Tibial artery (tissue), 4 donors: ENCODE results near the gene KCNMB4.

ENCODE experiments used
- DNase-seq, 2 donors: peaks; one replicate each; pipeline ENCODE4 v3.0.0-alpha.2; 2019
- H3K27ac ChIP-seq, 2 donors: fragments of 200-600 bp; sonication (generic) in 1 of 2; 1 replicate in 1 of 2; 2 replicates in 1 of 2; pipeline ENCODE4 v1.5.1; 2018 to 2019; ENCODE audit warnings: mild to moderate bottlenecking in 1 of 2
- H3K27me3 ChIP-seq, 2 donors: fragments of 200-600 bp; sonication (generic) in 1 of 2; one replicate each; pipeline versions ENCODE4 v1.5.1 to v1.6.0; 2016 to 2019
- H3K36me3 ChIP-seq, 3 donors: fragments of 200-600 bp; sonication (generic) in 2 of 3; one replicate each; pipeline ENCODE4 v1.5.1; 2016 to 2019; ENCODE audit warnings: mild to moderate bottlenecking in 2 of 3
- H3K4me1 ChIP-seq, 4 donors: fragments of 200-600 bp; sonication (generic) in 2 of 4; 1 replicate in 3 of 4; 2 replicates in 1 of 4; pipeline ENCODE4 v1.5.1; 2016 to 2019
- H3K4me3 ChIP-seq, 2 donors: fragments of 200-600 bp; sonication (generic) in 1 of 2; 1 replicate in 1 of 2; 2 replicates in 1 of 2; pipeline ENCODE4 v1.5.1; 2018 to 2019; ENCODE audit warnings: mild to moderate bottlenecking in 2 of 2
- H3K9me3 ChIP-seq, 3 donors: fragments of 200-600 bp; sonication (generic) in 1 of 3; one replicate each; pipeline ENCODE4 v1.5.1; 2016 to 2019
- CTCF ChIP-seq, 2 experiments: fragments of 200-600 bp in 1 of 2; fragments of 450-650 bp in 1 of 2; IDR thresholded peaks; one replicate each; pipeline ENCODE4 v1.5.1; 2017 to 2019; ENCODE audit warnings: antibody characterized with exemption in 2 of 2, mild to moderate bottlenecking in 1 of 2, moderate library complexity in 1 of 2
- intact Hi-C: fragments of 100-400 bp; cut with DNase I; formaldehyde crosslinking; loops from one replicate; pipeline ENCODE4 v1.15.0; 2023; ENCODE audit warnings: low total_unique reads

KCNMB4 gene

GRCh38 chr12:70402597-70402996, 36.5 kb downstream of the KCNMB4 start:
- no peak for TF ChIP-seq CTCF (IDR thresholded peaks at IDR 0.05)
- intact Hi-C loops = no loop called here
- H3K4me3 ChIP-seq = no peak overlapping the region
- DNase-seq = no peak
- H3K27me3 ChIP-seq = no peaks in the 10 kb centered on the region
- H3K9me3 ChIP-seq = no peaks in the 10 kb centered on the region
- no peak overlapping the region for H3K27ac ChIP-seq
- H3K4me1 ChIP-seq = no peaks in the 10 kb centered on the region
- H3K36me3 ChIP-seq = peaks cover 0 to 13% (median 7%) of the 10 kb centered on the region in 3 donors

- DNase-seq = no peak
- no peak overlapping the region for H3K4me3 ChIP-seq
- H3K9me3 ChIP-seq = no peaks in the 10 kb centered on the region
- peaks cover 0 to 13% (median 7%) of the 10 kb centered on the region in 3 donors for H3K36me3 ChIP-seq
- H3K4me1 ChIP-seq = no peaks in the 10 kb centered on the region
- no peaks in the 10 kb centered on the region for H3K27me3 ChIP-seq
- no peak for TF ChIP-seq CTCF (IDR thresholded peaks at IDR 0.05)
- intact Hi-C loops = no loop called here
- no peak overlapping the region for H3K27ac ChIP-seq
Measured at GRCh38 chr12:70403826-70404225, 37.7 kb downstream of the KCNMB4 start.

GRCh38 chr12:70408004-70408790, 42.1 kb downstream of the KCNMB4 start:
- TF ChIP-seq CTCF (IDR thresholded peaks at IDR 0.05) = no peak
- H3K4me3 ChIP-seq = no peak overlapping the region
- no peaks in the 10 kb centered on the region for H3K36me3 ChIP-seq
- H3K4me1 ChIP-seq = no peaks in the 10 kb centered on the region
- no peaks in the 10 kb centered on the region for H3K9me3 ChIP-seq
- no peaks in the 10 kb centered on the region for H3K27me3 ChIP-seq
- no peak for DNase-seq
- no peak overlapping the region for H3K27ac ChIP-seq
- intact Hi-C loops = no loop called here

- H3K9me3 ChIP-seq = no peaks in the 10 kb centered on the region
- TF ChIP-seq CTCF (IDR thresholded peaks at IDR 0.05) = no peak
- no peaks in the 10 kb centered on the region for H3K27me3 ChIP-seq
- no peak overlapping the region for H3K27ac ChIP-seq
- no peaks in the 10 kb centered on the region for H3K36me3 ChIP-seq
- H3K4me1 ChIP-seq = no peaks in the 10 kb centered on the region
- no peak for DNase-seq
- no peak overlapping the region for H3K4me3 ChIP-seq
- intact Hi-C loops = no loop called here
Measured at GRCh38 chr12:70415987-70416386, 49.9 kb downstream of the KCNMB4 start.

- intact Hi-C loops = no loop called here
Measured at GRCh38 chr12:70417121-70417520, 51.0 kb downstream of the KCNMB4 start.

More at GRCh38 chr12:70417121-70417520, 51.0 kb downstream of the KCNMB4 start:
- no peaks in the 10 kb centered on the region for H3K4me1 ChIP-seq
- H3K4me3 ChIP-seq = no peak overlapping the region
- TF ChIP-seq CTCF (IDR thresholded peaks at IDR 0.05) = no peak
- no peaks in the 10 kb centered on the region for H3K9me3 ChIP-seq
- H3K27me3 ChIP-seq = no peaks in the 10 kb centered on the region
- H3K36me3 ChIP-seq = no peaks in the 10 kb centered on the region
- no peak for DNase-seq
- H3K27ac ChIP-seq = no peak overlapping the region
